ENCODE data around the gene PLA2G15.

PLA2G15 gene

DNA sequence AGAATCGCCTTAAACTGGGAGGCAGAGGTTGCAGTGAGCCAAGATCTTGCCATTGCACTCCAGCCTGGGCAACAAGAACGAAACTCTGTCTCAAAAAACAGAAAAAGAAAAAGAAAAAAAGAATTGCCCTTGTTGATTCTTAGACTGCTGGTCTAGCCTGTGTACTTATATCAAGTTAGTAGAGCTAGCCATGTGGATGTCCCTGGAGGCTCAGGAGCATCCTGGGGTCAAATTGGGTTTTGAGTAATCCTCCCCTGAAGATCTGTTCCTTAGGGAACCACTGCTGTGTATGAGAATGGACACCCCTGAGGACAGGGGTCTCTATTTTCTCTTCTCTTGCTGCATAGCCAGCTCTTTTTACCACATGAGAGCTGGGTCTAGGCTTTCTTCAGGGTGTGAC, 44.0 kb downstream of the PLA2G15 start:
- TF ChIP-seq FOXP2 (optimal IDR thresholded peaks at IDR 0.05; ENCODE audit: borderline replicate concordance, extremely low read depth, extremely low read length, insufficient read depth), result no peak
- no peak for TF ChIP-seq TAF1 (IDR thresholded peaks at IDR 0.05; ENCODE audit: borderline replicate concordance, insufficient read depth, low read length)
- TF ChIP-seq, protein P1, sequence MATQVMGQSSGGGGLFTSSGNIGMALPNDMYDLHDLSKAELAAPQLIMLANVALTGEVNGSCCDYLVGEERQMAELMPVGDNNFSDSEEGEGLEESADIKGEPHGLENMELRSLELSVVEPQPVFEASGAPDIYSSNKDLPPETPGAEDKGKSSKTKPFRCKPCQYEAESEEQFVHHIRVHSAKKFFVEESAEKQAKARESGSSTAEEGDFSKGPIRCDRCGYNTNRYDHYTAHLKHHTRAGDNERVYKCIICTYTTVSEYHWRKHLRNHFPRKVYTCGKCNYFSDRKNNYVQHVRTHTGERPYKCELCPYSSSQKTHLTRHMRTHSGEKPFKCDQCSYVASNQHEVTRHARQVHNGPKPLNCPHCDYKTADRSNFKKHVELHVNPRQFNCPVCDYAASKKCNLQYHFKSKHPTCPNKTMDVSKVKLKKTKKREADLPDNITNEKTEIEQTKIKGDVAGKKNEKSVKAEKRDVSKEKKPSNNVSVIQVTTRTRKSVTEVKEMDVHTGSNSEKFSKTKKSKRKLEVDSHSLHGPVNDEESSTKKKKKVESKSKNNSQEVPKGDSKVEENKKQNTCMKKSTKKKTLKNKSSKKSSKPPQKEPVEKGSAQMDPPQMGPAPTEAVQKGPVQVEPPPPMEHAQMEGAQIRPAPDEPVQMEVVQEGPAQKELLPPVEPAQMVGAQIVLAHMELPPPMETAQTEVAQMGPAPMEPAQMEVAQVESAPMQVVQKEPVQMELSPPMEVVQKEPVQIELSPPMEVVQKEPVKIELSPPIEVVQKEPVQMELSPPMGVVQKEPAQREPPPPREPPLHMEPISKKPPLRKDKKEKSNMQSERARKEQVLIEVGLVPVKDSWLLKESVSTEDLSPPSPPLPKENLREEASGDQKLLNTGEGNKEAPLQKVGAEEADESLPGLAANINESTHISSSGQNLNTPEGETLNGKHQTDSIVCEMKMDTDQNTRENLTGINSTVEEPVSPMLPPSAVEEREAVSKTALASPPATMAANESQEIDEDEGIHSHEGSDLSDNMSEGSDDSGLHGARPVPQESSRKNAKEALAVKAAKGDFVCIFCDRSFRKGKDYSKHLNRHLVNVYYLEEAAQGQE (IDR thresholded peaks at IDR 0.05; ENCODE audit: insufficient read depth in 1 of 2, low read depth in 2 of 2, low read length in 2 of 2), result no peak
- TF ChIP-seq POLR2AphosphoS5 (IDR thresholded peaks at IDR 0.05; ENCODE audit: low read depth, low read length), result no peak
- TF ChIP-seq SIN3A (IDR thresholded peaks at IDR 0.05; ENCODE audit: borderline replicate concordance, insufficient read depth, low read length), result no peak

GRCh38 chr16:68289621-68290329, 44.6 kb downstream of the PLA2G15 start:
- TF ChIP-seq FOXP2 (optimal IDR thresholded peaks at IDR 0.05; ENCODE audit: borderline replicate concordance, extremely low read depth, extremely low read length, insufficient read depth) (no peak), SIN3A (IDR thresholded peaks at IDR 0.05; ENCODE audit: borderline replicate concordance, insufficient read depth, low read length) (no peak), TAF1 (IDR thresholded peaks at IDR 0.05; ENCODE audit: borderline replicate concordance, insufficient read depth, low read length) (no peak), POLR2AphosphoS5 (IDR thresholded peaks at IDR 0.05; ENCODE audit: low read depth, low read length) (no peak)
- TF ChIP-seq, protein P1 (IDR thresholded peaks at IDR 0.05; ENCODE audit: insufficient read depth in 1 of 2, low read depth in 2 of 2, low read length in 2 of 2), result no peak

DNA sequence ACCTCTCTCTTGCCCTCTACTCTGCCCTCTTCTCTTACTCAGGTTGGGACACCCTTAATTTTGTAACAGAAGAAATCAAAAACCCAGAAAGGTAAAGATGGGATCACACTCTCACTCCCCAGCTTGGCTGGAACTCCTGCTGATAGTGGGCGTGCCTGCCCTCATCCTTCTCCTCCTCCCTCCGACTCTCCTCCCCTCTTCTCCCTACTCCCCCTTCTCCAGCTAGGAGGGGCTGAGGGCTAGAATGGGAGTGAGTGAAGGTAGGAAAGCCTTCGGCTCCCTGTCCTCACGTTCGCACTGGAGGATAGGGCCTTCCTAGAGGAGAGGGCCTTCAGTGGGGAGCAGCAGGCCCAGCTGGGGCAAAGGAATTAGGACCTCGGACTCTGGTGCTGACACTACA, 45.3 kb downstream of the PLA2G15 start:
- TF ChIP-seq FOXP2 (optimal IDR thresholded peaks at IDR 0.05; ENCODE audit: borderline replicate concordance, extremely low read depth, extremely low read length, insufficient read depth), result no peak

DNA sequence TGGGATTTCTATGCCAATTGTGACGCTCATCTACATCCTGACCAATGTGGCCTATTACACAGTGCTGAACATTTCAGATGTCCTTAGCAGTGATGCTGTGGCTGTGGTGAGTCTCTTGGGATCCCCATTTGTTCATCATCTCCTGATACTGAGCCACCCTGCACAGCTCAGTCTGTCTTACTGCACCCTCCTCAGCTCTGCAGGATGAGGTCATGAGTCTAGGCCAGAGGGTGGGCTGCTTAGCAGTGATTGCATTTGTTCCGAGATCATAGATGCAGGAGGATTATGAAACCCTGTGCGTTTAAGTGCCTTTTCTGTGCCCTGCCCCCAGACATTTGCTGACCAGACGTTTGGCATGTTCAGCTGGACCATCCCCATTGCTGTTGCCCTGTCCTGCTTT, 46.1 kb downstream of the PLA2G15 start:
- TF ChIP-seq TAF1 (IDR thresholded peaks at IDR 0.05; ENCODE audit: borderline replicate concordance, insufficient read depth, low read length) (no peak), FOXP2 (optimal IDR thresholded peaks at IDR 0.05; ENCODE audit: borderline replicate concordance, extremely low read depth, extremely low read length, insufficient read depth) (no peak), POLR2AphosphoS5 (IDR thresholded peaks at IDR 0.05; ENCODE audit: low read depth, low read length) (no peak), SIN3A (IDR thresholded peaks at IDR 0.05; ENCODE audit: borderline replicate concordance, insufficient read depth, low read length) (no peak)
- TF ChIP-seq, protein P1 (IDR thresholded peaks at IDR 0.05; ENCODE audit: insufficient read depth in 1 of 2, low read depth in 2 of 2, low read length in 2 of 2), result no peak

- TF ChIP-seq FOXP2 (optimal IDR thresholded peaks at IDR 0.05; ENCODE audit: borderline replicate concordance, extremely low read depth, extremely low read length, insufficient read depth) (no peak), POLR2AphosphoS5 (IDR thresholded peaks at IDR 0.05; ENCODE audit: low read depth, low read length) (no peak), SIN3A (IDR thresholded peaks at IDR 0.05; ENCODE audit: borderline replicate concordance, insufficient read depth, low read length) (no peak), TAF1 (IDR thresholded peaks at IDR 0.05; ENCODE audit: borderline replicate concordance, insufficient read depth, low read length) (no peak)
- TF ChIP-seq, protein P1 (IDR thresholded peaks at IDR 0.05; ENCODE audit: insufficient read depth in 1 of 2, low read depth in 2 of 2, low read length in 2 of 2), result no peak
Measured at GRCh38 chr16:68292425-68292824, 47.3 kb downstream of the PLA2G15 start.
